GM23338 (cell line): ENCODE results near the gene NPNT. TPM values are rescaled to one million over a fixed set of nuclear protein-coding genes. Genes with fewer than 3 reads are reported as not detected.

Experiments used
- CREB1 ChIP-seq: fragments of 250-450 bp; sonication (Bioruptor Pico); IDR thresholded peaks from 2 replicates; pipeline ENCODE4 v1.5.0; 2020; ENCODE audit warnings: low read depth, mild to moderate bottlenecking, moderate library complexity
- EZH2 ChIP-seq: fragments of 200-600 bp; sonication (generic); IDR thresholded peaks from one replicate; pipeline ENCODE4 v1.8.0; 2017; ENCODE audit warnings: antibody characterized with exemption, mild to moderate bottlenecking, low read depth; ENCODE audit not compliant: unreplicated experiment
- EZH2phosphoT487 ChIP-seq: fragments of 200-600 bp; sonication (generic); IDR thresholded peaks from one replicate; pipeline ENCODE4 v1.8.1; 2018; ENCODE audit warnings: antibody characterized with exemption; ENCODE audit not compliant: unreplicated experiment
- JUNB ChIP-seq: IDR thresholded peaks from one replicate; pipeline ENCODE4 v1.6.1; 2016; ENCODE audit warnings: antibody characterized with exemption; ENCODE audit not compliant: unreplicated experiment
- NANOG ChIP-seq: IDR thresholded peaks from 2 replicates; pipeline ENCODE4 v1.6.1; 2016; ENCODE audit warnings: antibody characterized with exemption, borderline replicate concordance
- POLR2AphosphoS5 ChIP-seq: IDR thresholded peaks from 2 replicates; pipeline ENCODE4 v1.6.1; 2016; ENCODE audit warnings: antibody characterized with exemption, low read depth
- ZNF114 ChIP-seq: fragments of 250-450 bp; sonication (Bioruptor Pico); IDR thresholded peaks from 2 replicates; pipeline ENCODE4 v1.5.0; 2020; ENCODE audit warnings: mild to moderate bottlenecking, moderate library complexity
- polyA plus RNA-seq: library from polyadenylated mRNA; unstranded; fragments of >200 nt; fragmentation: Nextera tagmentation; extraction: Ambion mirVana; gene quantifications from 2 replicates; pipeline ENCODE4 v1.2.1, GENCODE V29; 2016
- total RNA-seq: library from RNA; depleted of rRNA; stranded (reverse); fragments of >200 nt; shearing (Covaris generic); gene quantifications from 2 replicates; pipeline ENCODE4 v1.2.3, GENCODE V29; 2014
- TF ChIP-seq, protein P1 (sequence below): fragments of 250-450 bp; sonication (Bioruptor Pico); IDR thresholded peaks from 2 replicates; pipeline ENCODE4 v1.5.0; 2020; ENCODE audit warnings: mild to moderate bottlenecking, moderate library complexity
- TF ChIP-seq, protein P2 (sequence below), 2 experiments: fragments of 200-600 bp in 1 of 2; sonication (generic) in 1 of 2; conservative IDR thresholded peaks; 2 replicates each; pipeline versions ENCODE4 v1.5.1 to v1.6.1; 2016 to 2017; ENCODE audit warnings: antibody characterized with exemption in 2 of 2, low read depth in 2 of 2, mild to moderate bottlenecking in 2 of 2, moderate library complexity in 1 of 2

NPNT gene
- total and polyA plus RNA-seq, 2 experiments from 2014 or later = 1.4 TPM

DNA sequence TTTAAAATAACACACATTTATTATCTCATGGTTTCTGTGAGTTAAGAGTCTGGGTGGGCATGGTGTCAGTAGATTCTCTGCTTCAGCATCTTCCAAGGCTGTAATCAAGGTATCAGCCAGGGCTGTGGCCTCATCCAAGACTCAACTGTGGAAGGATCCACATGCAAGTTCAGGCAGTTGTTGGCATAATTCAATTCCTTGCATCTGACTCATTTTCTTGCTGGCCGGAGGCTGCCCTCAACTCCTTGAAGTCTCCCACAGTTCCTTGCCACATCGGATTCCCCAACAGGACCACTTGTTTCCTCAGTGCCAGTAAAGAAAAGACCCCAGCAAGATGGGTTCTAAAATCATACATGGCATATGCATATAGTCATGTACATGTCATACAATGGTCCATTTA lies 93.4 kb downstream of the NPNT start (continued):
- TF ChIP-seq, protein P1, sequence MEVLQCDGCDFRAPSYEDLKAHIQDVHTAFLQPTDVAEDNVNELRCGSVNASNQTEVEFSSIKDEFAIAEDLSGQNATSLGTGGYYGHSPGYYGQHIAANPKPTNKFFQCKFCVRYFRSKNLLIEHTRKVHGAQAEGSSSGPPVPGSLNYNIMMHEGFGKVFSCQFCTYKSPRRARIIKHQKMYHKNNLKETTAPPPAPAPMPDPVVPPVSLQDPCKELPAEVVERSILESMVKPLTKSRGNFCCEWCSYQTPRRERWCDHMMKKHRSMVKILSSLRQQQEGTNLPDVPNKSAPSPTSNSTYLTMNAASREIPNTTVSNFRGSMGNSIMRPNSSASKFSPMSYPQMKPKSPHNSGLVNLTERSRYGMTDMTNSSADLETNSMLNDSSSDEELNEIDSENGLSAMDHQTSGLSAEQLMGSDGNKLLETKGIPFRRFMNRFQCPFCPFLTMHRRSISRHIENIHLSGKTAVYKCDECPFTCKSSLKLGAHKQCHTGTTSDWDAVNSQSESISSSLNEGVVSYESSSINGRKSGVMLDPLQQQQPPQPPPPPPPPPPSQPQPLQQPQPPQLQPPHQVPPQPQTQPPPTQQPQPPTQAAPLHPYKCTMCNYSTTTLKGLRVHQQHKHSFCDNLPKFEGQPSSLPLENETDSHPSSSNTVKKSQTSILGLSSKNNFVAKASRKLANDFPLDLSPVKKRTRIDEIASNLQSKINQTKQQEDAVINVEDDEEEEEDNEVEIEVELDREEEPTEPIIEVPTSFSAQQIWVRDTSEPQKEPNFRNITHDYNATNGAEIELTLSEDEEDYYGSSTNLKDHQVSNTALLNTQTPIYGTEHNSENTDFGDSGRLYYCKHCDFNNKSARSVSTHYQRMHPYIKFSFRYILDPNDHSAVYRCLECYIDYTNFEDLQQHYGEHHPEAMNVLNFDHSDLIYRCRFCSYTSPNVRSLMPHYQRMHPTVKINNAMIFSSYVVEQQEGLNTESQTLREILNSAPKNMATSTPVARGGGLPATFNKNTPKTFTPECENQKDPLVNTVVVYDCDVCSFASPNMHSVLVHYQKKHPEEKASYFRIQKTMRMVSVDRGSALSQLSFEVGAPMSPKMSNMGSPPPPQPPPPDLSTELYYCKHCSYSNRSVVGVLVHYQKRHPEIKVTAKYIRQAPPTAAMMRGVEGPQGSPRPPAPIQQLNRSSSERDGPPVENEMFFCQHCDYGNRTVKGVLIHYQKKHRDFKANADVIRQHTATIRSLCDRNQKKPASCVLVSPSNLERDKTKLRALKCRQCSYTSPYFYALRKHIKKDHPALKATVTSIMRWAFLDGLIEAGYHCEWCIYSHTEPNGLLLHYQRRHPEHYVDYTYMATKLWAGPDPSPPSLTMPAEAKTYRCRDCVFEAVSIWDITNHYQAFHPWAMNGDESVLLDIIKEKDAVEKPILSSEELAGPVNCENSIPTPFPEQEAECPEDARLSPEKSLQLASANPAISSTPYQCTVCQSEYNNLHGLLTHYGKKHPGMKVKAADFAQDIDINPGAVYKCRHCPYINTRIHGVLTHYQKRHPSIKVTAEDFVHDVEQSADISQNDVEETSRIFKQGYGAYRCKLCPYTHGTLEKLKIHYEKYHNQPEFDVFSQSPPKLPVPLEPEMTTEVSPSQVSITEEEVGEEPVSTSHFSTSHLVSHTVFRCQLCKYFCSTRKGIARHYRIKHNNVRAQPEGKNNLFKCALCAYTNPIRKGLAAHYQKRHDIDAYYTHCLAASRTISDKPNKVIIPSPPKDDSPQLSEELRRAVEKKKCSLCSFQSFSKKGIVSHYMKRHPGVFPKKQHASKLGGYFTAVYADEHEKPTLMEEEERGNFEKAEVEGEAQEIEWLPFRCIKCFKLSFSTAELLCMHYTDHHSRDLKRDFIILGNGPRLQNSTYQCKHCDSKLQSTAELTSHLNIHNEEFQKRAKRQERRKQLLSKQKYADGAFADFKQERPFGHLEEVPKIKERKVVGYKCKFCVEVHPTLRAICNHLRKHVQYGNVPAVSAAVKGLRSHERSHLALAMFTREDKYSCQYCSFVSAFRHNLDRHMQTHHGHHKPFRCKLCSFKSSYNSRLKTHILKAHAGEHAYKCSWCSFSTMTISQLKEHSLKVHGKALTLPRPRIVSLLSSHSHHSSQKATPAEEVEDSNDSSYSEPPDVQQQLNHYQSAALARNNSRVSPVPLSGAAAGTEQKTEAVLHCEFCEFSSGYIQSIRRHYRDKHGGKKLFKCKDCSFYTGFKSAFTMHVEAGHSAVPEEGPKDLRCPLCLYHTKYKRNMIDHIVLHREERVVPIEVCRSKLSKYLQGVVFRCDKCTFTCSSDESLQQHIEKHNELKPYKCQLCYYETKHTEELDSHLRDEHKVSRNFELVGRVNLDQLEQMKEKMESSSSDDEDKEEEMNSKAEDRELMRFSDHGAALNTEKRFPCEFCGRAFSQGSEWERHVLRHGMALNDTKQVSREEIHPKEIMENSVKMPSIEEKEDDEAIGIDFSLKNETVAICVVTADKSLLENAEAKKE = no peak
- no peak for TF ChIP-seq JUNB
- TF ChIP-seq, protein P2, sequence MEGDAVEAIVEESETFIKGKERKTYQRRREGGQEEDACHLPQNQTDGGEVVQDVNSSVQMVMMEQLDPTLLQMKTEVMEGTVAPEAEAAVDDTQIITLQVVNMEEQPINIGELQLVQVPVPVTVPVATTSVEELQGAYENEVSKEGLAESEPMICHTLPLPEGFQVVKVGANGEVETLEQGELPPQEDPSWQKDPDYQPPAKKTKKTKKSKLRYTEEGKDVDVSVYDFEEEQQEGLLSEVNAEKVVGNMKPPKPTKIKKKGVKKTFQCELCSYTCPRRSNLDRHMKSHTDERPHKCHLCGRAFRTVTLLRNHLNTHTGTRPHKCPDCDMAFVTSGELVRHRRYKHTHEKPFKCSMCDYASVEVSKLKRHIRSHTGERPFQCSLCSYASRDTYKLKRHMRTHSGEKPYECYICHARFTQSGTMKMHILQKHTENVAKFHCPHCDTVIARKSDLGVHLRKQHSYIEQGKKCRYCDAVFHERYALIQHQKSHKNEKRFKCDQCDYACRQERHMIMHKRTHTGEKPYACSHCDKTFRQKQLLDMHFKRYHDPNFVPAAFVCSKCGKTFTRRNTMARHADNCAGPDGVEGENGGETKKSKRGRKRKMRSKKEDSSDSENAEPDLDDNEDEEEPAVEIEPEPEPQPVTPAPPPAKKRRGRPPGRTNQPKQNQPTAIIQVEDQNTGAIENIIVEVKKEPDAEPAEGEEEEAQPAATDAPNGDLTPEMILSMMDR (conservative IDR thresholded peaks at IDR 0.05; ENCODE audit: low read depth in 2 of 2) = no peak
- TF ChIP-seq POLR2AphosphoS5 = no peak
- TF ChIP-seq ZNF114 (CRISPR knock-in tag) = no peak
- no peak for TF ChIP-seq EZH2
- TF ChIP-seq EZH2phosphoT487 = no peak
- no peak for TF ChIP-seq CREB1 (CRISPR knock-in tag)
- no peak for TF ChIP-seq NANOG
